NCI-H2196 treated with DMSO at 0.1 percent for 48 hours (cell line): ENCODE measurements around the gene GATA6.
"Not testable (repeated sequence)": the region's sequence is repeated elsewhere in the genome, so short reads cannot be mapped to it uniquely, and the experiment has no call there.

Experiments
- DNase-seq: peaks from one replicate; lab custom pipeline; 2025; ENCODE audit not compliant: unreplicated experiment; lab: John Stamatoyannopoulos, UW

GATA6 gene

DNA sequence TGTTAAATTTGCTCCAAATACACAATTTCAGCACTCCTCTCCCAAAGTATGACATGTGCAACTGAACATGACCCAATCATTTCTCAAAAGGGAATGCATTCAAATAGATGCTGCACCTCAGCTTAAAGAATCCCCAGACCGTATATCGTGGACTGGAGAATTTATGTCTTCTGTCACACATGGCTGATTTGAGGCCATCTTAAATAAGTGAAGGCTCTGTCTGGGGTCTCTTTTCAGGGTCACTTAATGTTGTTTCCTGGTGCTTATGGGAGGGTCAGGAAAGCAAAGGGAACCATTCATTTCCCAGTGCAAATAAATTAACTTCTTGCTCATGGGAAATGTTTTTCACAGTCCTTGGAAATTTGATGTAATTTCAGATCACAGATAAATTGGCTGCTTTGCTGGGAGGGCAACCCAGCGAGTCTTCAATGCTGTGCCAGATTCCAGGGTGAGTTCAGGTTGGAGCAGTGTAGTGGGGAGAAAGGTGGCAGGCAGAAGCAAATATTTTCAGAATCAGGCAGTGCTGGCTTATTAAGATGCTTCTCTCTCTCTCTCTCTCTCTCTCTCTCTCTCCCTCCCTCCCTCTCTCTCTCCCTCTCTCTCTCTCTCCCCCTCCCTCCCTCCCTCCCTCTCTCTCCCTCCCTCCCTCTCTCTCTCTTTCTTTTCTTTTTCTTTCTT lies 34.3 kb downstream of the GATA6 start:
- no peak for DNase-seq

DNA sequence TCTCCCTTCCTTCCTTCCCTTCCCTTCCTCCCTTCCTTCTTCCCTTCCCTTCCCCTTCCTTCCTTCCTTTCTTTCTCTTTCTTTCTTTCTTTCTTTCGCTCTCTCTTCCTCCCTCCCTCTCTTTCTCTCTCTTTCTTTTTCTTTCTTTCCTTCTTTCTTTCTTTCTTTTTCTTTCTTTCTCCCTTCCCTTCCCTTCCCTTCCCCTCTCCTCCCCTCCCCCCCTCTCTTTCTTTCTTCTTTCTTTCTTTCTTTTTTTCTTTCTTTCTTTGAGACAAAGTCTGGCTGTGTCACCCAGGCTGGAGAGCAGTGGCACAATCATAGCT lies 34.8 kb downstream of the GATA6 start:
- no peak for DNase-seq

DNA sequence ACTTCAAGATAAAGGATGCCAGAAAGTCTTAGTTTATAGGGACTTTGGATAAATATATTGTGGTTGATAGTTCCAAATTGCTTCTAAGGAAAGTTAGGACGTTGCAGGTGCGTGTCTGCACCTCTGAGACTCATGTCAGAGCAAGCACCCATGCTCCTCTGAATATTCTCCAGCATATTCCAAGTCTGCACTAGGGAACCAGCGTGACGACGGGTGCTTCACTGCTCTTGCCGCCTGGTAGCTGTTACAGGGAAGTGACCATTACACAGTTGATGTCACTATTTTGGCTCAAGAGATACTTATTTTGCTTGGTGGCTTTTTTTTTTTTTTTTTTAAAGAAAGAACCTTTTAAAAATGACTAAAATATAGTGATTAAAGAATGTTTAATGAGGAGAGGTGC lies 35.6 kb downstream of the GATA6 start:
- DNase-seq = no peak

DNA sequence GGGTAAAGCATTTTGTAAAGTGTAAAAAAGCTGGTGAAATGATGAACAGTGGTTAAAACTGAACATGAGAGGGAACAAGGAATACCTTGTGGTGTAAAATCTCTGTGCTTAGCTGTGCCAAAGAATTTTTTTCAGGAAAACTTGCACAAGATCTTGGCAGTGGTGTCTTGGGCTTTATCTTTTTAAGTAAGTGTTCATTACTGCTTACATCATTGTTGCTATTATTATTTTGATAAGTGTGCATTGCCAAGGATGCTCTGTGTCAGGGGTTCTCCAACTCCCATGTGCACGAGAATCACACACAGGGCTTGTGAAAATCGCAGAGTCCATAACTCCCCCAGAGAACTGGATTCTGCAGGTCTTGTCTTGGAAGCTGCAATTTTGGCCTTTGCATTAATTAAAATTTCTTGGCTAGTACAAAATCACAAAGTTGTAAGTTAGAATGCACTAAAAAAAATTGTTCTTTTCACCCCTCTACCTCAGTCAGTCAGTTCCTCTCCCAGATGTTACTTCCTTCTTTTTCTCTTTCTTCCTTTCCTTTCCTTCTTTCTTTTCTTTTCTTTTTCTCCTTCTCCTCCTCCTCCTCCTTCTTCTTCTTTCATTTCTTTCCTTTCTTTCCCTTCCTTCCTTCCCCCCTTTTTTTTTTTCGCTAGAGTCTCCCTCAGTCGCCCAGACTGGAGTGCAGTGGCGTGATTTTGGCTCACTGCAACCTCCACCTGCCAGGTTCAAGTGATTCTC lies 37.8 kb downstream of the GATA6 start:
- no peak for DNase-seq

DNA sequence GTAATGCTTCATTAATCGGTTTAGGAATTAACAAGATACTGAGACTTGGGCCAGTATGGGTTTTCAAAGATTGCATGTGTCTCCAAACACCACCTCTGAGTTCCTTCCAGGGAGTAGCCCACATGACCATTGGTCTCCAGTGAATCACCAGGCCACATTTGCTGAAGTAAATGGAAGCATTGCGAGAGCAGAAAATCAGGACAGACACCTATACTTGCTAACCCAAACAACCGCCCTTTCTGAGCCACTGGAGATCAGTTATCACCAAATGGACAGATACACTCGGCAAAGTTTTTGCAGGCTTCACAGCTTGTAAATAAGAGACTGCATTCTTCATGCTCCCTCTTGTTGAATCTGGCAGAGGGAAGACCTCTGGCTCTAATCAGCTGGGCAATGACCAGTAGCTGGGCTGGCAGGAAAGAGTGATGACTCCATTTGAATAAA lies 40.9 kb downstream of the GATA6 start:
- no peak for DNase-seq

DNA sequence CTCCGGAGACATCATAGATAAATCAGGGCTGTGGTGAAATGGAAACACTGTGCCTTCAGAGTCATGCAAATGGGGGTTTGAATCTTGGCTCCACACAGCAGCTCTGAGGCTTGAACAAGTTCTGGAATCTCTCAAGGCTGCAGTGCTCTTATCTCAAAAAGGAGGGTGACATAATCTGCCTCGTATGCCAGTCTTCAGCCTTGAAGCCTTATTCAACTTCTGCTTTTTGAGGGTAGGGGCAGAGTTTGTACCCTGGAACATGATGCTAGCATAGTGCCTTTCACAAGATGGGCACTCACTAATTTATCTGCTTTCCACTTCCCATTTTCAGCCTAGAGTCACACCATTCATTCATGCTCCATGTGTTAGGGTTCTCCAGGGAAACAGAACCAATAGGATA lies 42.3 kb downstream of the GATA6 start:
- DNase-seq = no peak

DNA sequence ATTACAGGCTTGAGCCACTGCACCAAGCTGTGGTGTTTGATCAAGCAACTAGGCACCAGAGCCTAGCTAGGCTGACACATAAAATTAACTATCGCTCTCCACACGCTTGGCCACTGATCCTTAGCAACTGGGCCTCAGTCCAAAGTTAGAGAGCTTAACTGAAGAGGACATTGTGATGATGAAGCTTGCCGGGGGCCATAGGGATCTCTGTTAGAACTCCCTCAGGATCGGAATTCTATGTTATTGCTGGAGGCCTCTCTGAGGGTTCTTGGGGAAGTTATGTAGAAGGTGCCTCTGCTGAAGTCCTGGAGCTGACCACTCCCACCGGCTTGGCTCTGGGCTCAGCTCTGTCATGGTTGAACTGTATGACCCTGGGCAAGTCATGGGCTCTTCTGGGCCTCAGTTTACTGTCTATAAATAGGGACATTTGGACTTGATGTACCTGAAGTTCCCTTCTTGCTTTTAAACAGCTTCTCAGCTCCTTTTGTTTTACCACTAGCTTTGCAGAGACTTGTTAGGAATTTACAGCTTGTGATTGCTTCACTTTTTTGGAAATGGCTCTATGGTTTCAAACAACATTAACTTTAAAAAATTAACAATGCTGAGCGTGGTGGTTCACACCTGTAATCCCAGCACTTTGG lies 44.1 kb downstream of the GATA6 start:
- DNase-seq = peak; percentile 5

DNA sequence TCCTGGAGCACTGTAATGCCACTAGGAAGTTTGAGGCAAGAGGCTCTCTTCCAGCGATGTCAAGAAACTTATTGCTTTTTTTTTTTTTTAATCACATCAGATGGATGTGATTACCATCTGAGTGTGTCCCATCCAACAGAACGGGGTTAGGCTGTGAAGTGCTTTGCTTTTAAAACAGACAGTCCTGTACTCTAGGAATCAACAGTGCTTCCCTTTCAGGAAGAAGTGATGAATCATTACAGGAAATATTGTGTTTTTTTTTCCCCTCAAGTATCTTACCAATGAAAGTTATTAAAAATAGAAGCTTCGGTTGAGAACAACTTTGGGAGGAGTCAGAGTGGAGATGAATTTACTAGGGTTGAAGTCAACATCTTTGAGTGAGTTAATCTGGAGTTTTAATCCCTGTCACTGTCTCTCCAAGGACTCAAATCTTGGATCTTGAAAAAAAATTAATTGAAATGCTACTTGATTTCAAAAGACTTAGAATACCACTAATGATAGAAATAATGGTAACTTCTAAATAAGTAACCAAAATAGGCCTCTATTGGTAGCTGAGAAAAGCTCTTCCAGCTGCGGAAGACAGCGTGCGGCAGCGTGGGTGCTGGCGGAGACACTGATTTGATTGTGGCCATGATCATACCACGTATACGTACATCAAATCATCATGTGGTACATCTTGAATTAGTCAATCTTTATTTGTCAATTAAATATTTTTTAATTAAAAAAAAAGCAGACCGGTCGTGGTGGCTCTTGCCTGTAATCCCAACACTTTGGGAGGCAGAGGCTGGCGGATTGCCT lies 45.5 kb downstream of the GATA6 start:
- DNase-seq = no peak

DNA sequence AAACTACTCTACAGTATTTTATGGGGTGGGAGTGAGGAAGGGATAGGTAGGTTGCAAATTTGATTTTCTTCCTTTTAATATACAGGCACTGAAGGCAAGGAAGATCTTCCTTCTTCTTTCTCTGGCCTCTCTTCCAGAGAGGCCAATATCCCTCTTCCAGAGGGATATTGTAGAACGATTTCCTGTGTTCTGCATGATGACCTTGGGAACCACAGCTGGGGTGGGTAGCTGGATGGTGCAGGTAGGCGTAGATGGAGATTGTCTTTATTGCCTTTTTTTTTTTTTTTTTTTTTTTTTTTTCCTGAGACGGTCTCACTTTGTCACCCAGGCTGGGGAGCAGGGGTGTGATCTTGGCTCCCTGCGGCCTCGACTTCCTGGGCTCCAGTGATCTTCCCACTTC lies 49.4 kb downstream of the GATA6 start:
- no peak for DNase-seq

DNA sequence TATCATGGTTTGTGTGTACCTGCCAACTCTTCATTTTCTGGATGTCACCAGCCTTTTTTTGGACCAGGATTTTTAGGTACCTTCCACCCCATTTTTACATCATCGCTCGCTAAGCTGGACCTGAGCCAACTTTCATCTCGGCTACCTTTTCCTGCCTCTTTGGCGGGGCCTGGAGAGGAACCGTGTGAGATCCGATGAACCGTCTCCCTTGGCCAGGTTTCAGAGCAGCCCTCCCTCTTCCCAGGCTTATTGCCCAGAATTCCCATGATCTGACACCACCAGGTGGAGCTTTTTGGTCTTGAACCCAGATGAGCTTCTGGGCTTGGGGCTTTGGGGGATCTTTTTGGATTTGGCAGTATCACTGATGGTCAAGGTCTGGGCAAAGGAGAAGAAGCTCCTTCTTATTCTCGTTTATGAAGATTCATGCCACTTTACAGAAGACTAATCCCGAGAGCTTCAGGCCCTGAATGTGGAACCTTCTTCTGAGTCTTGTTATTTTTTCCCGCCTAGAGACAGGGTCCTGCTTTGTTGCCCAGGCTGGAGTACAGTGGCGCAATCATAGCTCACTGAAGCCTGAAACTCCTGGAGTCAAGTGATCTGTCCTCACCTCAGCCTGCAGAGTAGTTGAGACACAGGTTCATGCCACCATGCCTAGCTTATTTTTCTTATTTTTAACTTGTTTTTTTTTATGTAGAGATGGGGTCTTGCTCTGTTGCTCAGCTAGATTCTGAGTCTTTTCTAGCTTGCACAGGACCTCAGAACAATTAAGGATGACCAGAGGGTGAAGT lies 50.4 kb downstream of the GATA6 start:
- no peak for DNase-seq

DNA sequence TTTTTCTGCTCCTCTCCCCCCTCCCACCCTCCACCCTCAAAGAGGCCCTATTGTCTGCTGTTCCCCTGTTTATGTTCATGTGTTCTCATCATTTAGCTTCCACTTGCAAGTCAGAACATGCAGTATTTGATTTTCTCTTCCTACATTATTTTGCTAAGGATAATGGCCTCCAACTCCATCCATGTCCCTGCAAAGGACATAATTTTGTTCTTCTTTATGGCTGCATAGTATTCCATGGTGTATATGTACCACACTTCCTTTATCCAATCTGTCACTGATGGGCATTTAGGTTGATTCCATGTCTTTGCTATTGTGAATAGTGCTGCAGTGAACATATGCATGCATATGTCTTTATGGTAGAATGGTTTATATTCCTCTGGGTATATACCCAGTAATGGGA lies 51.2 kb downstream of the GATA6 start:
- DNase-seq = not testable (repeated sequence)

DNA sequence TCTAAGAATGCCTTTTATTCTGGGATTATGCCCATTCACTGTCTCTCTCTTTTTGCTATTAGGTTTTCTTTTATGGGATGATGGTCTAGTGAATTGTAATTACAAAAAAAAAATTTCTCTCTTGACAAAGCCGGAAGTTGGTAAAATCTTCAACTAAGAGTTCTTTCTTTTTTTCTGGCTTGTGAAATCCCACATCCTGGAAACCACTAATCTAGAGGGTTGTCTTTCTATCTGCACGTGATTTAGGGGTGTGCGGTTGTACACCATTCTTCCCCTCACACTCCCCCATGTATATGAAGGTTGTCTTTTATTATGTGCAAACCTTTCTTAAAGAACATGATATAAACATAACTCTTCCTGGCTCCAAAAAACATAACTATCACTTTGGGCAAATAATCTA lies 52.0 kb downstream of the GATA6 start:
- no peak for DNase-seq

DNA sequence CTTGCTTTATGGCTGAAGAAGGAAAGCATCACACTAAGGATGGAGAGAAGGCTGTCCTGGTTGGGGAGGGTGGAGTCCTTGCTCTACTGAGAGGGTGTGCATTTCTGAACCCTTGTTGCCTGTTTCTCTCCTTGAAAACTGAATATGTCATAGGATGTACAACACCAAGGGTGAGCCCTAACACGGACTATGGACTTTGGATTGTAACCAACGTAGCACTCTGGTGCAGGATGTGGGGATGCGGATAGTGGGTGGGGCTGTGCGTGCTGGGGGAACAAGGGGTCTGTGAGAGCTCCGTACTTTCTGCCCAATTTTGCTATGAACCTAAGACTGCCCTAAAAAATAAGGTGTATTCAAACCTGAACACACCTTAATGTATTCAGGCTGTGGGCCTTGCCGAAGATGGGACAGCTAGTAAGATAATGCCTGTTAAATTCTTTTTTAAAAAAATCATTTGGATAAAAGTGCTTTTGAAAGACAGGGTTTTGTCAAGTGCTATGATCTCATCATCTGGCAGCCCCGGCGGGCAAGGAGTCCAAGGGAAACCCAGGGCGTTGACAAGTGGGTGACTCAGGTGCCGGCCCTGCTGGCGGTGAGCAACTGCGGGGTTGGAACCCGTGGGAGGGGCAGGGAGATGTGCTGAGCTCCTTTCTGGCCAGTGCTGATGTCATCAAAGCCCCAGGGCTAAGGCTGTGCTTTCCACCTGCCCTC lies 54.0 kb downstream of the GATA6 start:
- DNase-seq = peak; percentile 86

DNA sequence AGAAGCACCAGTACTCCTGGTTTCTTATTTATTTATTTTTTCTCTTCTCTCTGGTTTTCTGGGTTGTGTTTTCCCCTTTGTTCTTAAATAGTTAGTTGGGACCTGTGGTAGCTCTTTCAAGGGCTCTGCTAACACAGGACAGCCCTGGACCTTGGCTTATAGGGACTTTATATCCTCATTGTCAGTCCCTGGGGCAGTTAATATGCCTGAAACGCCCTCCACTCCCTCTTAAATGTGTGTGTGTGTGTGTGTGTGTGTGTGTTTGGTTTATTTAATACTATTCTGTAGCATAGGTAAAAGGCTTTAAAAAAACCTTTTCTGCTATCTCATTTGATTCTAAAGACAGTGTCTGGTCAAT lies 54.6 kb downstream of the GATA6 start:
- no peak for DNase-seq

DNA sequence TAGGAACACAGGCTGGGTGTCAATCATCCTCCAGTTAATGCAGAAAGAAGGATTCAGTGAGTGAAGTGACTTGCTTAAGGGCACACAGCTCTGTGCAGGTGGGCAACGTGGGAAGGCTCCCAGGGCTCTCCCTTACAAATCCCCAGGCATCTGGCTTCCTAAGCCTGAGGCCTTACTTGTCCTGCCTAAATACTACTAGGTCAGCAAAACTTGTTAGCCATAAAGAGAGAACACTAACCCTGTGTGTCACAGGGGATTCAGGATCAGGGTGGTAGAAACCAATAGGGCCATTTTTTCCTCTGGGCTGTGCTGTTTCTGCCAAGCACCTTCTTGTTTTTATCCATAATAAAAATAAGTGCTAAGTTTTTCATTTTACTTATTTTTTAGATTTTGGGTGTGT lies 55.0 kb downstream of the GATA6 start:
- no peak for DNase-seq

DNA sequence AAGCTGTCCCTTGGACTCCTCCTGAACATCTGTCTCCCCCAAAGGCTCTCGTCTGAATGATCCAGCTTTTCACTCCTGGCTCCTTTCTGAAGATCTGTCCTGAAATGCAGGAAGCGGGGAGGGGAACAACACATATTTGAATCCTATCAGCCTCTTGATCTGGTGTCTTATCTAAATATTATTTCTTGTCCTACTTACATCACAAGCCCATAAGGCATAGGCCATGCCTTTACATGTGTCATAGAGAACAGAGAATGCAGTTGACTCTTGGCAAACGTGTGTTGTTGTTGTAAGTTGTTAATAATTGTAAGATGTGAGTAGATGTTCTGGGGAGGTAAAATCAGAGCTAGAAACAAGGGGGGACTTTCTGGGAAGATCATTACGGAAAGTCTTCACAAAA lies 57.4 kb downstream of the GATA6 start:
- DNase-seq = no peak

DNA sequence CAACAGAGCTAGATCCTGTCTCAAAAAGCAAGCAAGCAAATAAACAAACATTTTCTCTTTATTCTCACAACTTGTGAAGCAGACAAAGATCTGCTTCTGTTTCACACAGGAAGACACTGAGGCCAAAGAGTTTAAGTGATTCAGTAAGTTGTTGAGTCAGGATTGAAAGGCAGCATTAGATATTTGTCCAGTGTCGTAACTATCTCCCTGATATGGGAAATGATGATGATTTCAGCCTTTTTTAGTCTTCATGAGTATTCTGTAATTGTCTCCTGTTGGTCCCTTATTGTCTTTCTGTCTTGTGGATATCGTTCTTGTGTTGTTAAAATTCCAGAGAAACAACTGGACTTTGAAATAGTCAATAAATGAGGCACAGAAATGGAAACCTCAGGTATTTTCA lies 59.6 kb downstream of the GATA6 start:
- DNase-seq = no peak

DNA sequence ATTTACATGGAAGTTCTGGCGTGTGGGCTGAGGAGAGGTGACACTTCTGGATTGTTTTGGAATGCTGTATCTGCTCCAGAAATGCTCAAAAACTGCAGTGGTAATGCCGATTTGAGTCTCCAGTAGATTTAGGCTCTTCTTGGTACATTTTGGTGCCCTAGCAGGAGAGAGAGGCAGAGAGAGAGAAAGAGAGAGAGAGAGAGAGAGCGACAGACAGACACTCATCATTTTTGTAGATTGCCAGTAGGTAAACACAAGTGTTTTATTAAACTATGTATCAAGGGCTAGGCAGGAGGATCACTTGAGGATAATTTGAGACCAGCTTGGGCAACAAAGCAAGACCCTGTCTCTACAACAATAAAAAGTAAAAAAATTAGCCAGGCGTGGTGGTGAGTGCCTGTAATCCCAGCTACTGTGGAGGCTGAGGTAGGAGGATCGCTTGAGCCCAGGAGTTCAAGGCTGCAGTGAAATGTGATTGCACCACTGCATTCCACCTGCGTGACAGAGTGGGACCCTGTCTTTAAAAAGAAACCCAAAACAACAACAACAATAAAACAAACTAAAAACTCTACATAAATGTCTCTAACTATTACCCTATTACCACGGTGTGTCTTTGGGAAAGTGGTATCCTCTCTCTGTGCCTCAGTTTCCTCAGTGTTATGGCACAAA lies 60.2 kb downstream of the GATA6 start:
- no peak for DNase-seq

DNA sequence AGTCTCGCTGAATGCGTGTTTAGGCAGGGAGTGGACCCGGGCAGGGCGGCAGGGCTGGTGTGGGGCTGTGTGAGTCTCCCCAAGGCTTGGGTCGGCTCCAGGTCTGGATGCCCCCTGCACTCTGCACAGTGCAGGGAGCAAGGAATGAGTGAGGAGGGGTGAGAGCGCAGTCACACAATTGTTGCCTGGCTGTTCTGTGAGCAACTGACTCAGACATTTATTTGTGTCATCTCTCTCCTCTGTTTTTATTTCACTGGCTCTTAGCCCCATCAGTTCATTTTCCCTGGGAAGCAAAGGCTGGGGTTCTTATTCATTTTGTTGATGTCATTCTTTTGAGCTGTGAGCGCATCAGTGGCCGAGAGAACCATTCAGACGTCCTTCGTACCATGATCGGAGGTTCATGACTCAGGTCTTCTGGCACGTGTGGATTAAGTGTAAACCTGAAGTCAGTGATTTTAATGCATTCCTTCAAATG lies 61.1 kb downstream of the GATA6 start:
- no peak for DNase-seq

DNA sequence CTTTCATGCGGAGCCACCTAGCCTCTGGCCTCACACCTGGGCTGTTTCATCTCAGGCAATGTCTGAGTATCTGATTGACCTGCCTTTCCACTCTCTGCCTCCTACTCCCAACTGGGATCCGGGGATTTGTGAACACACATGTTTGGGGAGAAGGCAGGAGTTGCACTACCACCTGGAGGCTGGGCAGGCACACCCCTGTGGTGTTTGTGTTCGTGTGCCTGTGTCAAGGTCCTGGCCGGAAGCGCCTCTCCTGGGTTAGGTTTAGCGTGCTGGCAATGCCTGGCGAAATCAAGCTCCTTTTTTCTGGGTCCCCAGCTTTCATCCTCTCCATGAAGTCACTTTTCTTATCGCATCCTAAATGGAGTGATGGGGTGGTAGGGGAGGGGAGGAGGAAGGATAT lies 63.9 kb downstream of the GATA6 start:
- no peak for DNase-seq
